Tibial nerve (tissue), 4 donors: Measurements from ENCODE around the gene HOXB7. TPM values are rescaled to one million over a fixed set of nuclear protein-coding genes. Genes with fewer than 3 reads are reported as not detected.

ENCODE experiments used
- DNase-seq, 2 donors: peaks; one replicate each; pipeline ENCODE4 v3.0.0-alpha.2; 2019; ENCODE audit warnings: low spot score in 2 of 2
- H3K27ac ChIP-seq, 4 donors: fragments of 200-600 bp; sonication (generic) in 3 of 4; one replicate each; pipeline ENCODE4 v1.5.1; 2017 to 2019; ENCODE audit warnings: mild to moderate bottlenecking in 1 of 4
- H3K27me3 ChIP-seq, 2 donors: fragments of 200-600 bp; sonication (generic) in 1 of 2; one replicate each; pipeline versions ENCODE4 v1.5.1 to v1.6.0; 2017 to 2019
- H3K36me3 ChIP-seq, 3 donors: fragments of 200-600 bp; sonication (generic); one replicate each; pipeline ENCODE4 v1.5.1; 2018 to 2019
- H3K4me1 ChIP-seq, 4 donors: fragments of 200-600 bp; sonication (generic) in 3 of 4; one replicate each; pipeline ENCODE4 v1.5.1; 2017 to 2019
- H3K4me3 ChIP-seq, 4 donors: fragments of 200-600 bp; sonication (generic) in 3 of 4; one replicate each; pipeline ENCODE4 v1.5.1; 2017 to 2019; ENCODE audit warnings: mild to moderate bottlenecking in 1 of 4, moderate library complexity in 1 of 4
- H3K9me3 ChIP-seq, 4 donors: fragments of 200-600 bp; sonication (generic) in 3 of 4; one replicate each; pipeline ENCODE4 v1.5.1; 2017 to 2019
- CTCF ChIP-seq, 5 experiments: fragments of 200-600 bp in 3 of 5; fragments of 450-650 bp in 2 of 5; sonication (generic) in 3 of 5; IDR thresholded peaks; one replicate each; pipeline ENCODE4 v1.5.1; 2016 to 2019; ENCODE audit warnings: antibody characterized with exemption in 5 of 5, mild to moderate bottlenecking in 3 of 5, moderate library complexity in 2 of 5
- EP300 ChIP-seq, 2 donors: sonication (generic); formaldehyde crosslinking; IDR thresholded peaks; one replicate each; pipeline ENCODE4 v1.6.1; 2017; ENCODE audit warnings: antibody characterized with exemption in 2 of 2, mild to moderate bottlenecking in 1 of 2
- POLR2A ChIP-seq, 2 donors: fragments of 450-650 bp; IDR thresholded peaks; one replicate each; pipeline ENCODE4 v1.6.1; 2017; ENCODE audit warnings: antibody characterized with exemption in 2 of 2, mild to moderate bottlenecking in 2 of 2, moderate library complexity in 2 of 2
- WGBS, 2 donors: methylation state at CpG; one replicate each; pipeline ENCODE4 v1.1.5; 2018; 5-methylcytosine and 5-hydroxymethylcytosine counted together
- total RNA-seq, 4 donors: library from RNA; depleted of rRNA; stranded (reverse); fragments of >200 nt; gene quantifications; one replicate each; pipeline ENCODE4 v1.1.0, GENCODE V29; 2016

The HOXB7 gene
- total RNA-seq, 4 donors from 2014 or later, result 1.8 to 4.0 (median 2.3) TPM

- H3K4me1 ChIP-seq, result peaks cover 0 to 37% (median 20%) of the 10 kb centered on the region in 4 donors
- TF ChIP-seq CTCF (IDR thresholded peaks at IDR 0.05) (no peak), EP300 (IDR thresholded peaks at IDR 0.05) (no peak), POLR2A (IDR thresholded peaks at IDR 0.05) (no peak)
- DNase-seq, result no peak
- peaks cover 0 to 100% of the 10 kb centered on the region in 2 donors for H3K27me3 ChIP-seq
- H3K36me3 ChIP-seq, result no peaks in the 10 kb centered on the region
- no peak overlapping the region for H3K4me3 ChIP-seq
- no peak overlapping the region for H3K27ac ChIP-seq
- no peaks in the 10 kb centered on the region for H3K9me3 ChIP-seq
- WGBS, 2 donors, result 49 to 50% methylated on average over 5 of the region's 5 CpGs
These were observed 18.0 kb upstream of the HOXB7 start for GRCh38 chr17:48628649-48629410.

GRCh38 chr17:48627623-48628521 lies 17.1 kb upstream of the HOXB7 start:
- H3K27me3 ChIP-seq, result peaks cover 0 to 100% of the 10 kb centered on the region in 2 donors
- DNase-seq, result no peak
- 34 to 35% methylated on average over 27 of the region's 27 CpGs for WGBS, 2 donors

GRCh38 chr17:48627118-48627597 lies 16.3 kb upstream of the HOXB7 start:
- no peak for TF ChIP-seq EP300 (IDR thresholded peaks at IDR 0.05)
- TF ChIP-seq POLR2A (IDR thresholded peaks at IDR 0.05), result no peak
- no peak for TF ChIP-seq CTCF (IDR thresholded peaks at IDR 0.05)
- Histone ChIP-seq H3K9me3 (no peaks in the 10 kb centered on the region), H3K27me3 (peaks cover 0 to 100% of the 10 kb centered on the region in 2 donors), H3K27ac (no peak overlapping the region), H3K36me3 (no peaks in the 10 kb centered on the region), H3K4me1 (peaks cover 0 to 30% (median 20%) of the 10 kb centered on the region in 4 donors), H3K4me3 (no peak overlapping the region)
- WGBS, 2 donors, result 23 to 29% methylated on average over 5 of the region's 5 CpGs
- DNase-seq, result no peak

More at GRCh38 chr17:48627623-48628521, 17.1 kb upstream of the HOXB7 start:
- no peak overlapping the region for H3K27ac ChIP-seq
- H3K36me3 ChIP-seq, result no peaks in the 10 kb centered on the region
- H3K4me1 ChIP-seq, result peaks cover 0 to 30% (median 20%) of the 10 kb centered on the region in 4 donors
- no peak for TF ChIP-seq EP300 (IDR thresholded peaks at IDR 0.05)
- no peak for TF ChIP-seq POLR2A (IDR thresholded peaks at IDR 0.05)
- TF ChIP-seq CTCF (IDR thresholded peaks at IDR 0.05), result no peak
- no peaks in the 10 kb centered on the region for H3K9me3 ChIP-seq
- H3K4me3 ChIP-seq, result no peak overlapping the region

- H3K27ac ChIP-seq, result peak within 1 kb of the TSS in 2 of 4 donors; percentile 44 to 63
- no peak for DNase-seq
- no peaks in the 10 kb centered on the region for H3K36me3 ChIP-seq
- H3K27me3 ChIP-seq, result peaks cover 0 to 100% of the 10 kb centered on the region in 2 donors
- 1% methylated on average over 43 to 48 of the region's 50 CpGs for WGBS, 2 donors
- H3K4me3 ChIP-seq, result peak within 1 kb of the TSS; percentile 13 to 48 (median 32)
- peaks cover 0 to 30% (median 20%) of the 10 kb centered on the region in 4 donors for H3K4me1 ChIP-seq
- no peaks in the 10 kb centered on the region for H3K9me3 ChIP-seq
- TF ChIP-seq POLR2A (IDR thresholded peaks at IDR 0.05), result no peak
- no peak for TF ChIP-seq CTCF (IDR thresholded peaks at IDR 0.05)
- no peak for TF ChIP-seq EP300 (IDR thresholded peaks at IDR 0.05)
These were observed 15.7 kb upstream of the HOXB7 start, which contains the start of gene HOXB9 for GRCh38 chr17:48626245-48627117. Gene HOXB9, minus strand, starts transcription at chr17:48626358. Its CDS starts 89 bp downstream, at chr17:48626269.
